HPDE6-E6E7 (cell line): ENCODE results near the gene TMED6.

Experiments used
- DNase-seq: peaks from one replicate; pipeline ENCODE4 v3.0.0; 2011; ENCODE audit warnings: missing footprints; ENCODE audit errors: extremely low spot score

Gene TMED6

GRCh38 chr16:69351309-69352027, at the start of gene TMED6:
Gene TMED6, minus strand, starts transcription at chr16:69351786. Its CDS starts 33 bp downstream, at chr16:69351753.
- no peak for DNase-seq

GRCh38 chr16:69399361-69399760, 47.8 kb upstream of the TMED6 start:
- DNase-seq = no peak

GRCh38 chr16:69397821-69398521, 46.4 kb upstream of the TMED6 start:
- no peak for DNase-seq

GRCh38 chr16:69396187-69397061, 44.8 kb upstream of the TMED6 start:
- peak; percentile 74 for DNase-seq

GRCh38 chr16:69395859-69396186, 44.2 kb upstream of the TMED6 start:
- DNase-seq = no peak

- no peak for DNase-seq
Observed at GRCh38 chr16:69393898-69394849, 42.6 kb upstream of the TMED6 start.

GRCh38 chr16:69386596-69386995, 35.0 kb upstream of the TMED6 start:
- no peak for DNase-seq

GRCh38 chr16:69384974-69385373, 33.4 kb upstream of the TMED6 start:
- DNase-seq = no peak

- no peak for DNase-seq
Observed at GRCh38 chr16:69382421-69382820, 30.8 kb upstream of the TMED6 start.

- DNase-seq = no peak
Observed at GRCh38 chr16:69381231-69381630, 29.6 kb upstream of the TMED6 start.

GRCh38 chr16:69378760-69379159, 27.2 kb upstream of the TMED6 start:
- no peak for DNase-seq

- DNase-seq = no peak
Observed at GRCh38 chr16:69378036-69378435, 26.4 kb upstream of the TMED6 start.

GRCh38 chr16:69376393-69377059, 24.9 kb upstream of the TMED6 start:
- no peak for DNase-seq

GRCh38 chr16:69373019-69373418, 21.4 kb upstream of the TMED6 start:
- no peak for DNase-seq

GRCh38 chr16:69371564-69371963, 20.0 kb upstream of the TMED6 start:
- no peak for DNase-seq

GRCh38 chr16:69368866-69369265, 17.3 kb upstream of the TMED6 start:
- no peak for DNase-seq

GRCh38 chr16:69367980-69368379, 16.4 kb upstream of the TMED6 start:
- DNase-seq = no peak

- no peak for DNase-seq
Observed at GRCh38 chr16:69366431-69366830, 14.8 kb upstream of the TMED6 start.

- no peak for DNase-seq
Observed at GRCh38 chr16:69365901-69366300, 14.3 kb upstream of the TMED6 start.

GRCh38 chr16:69364088-69364487, 12.5 kb upstream of the TMED6 start:
- DNase-seq = no peak

- DNase-seq = no peak
Observed at GRCh38 chr16:69363281-69363717, 11.7 kb upstream of the TMED6 start.
